Body of pancreas (tissue), 4 donors: Measurements from ENCODE around the gene C19orf25. TPM values are rescaled to one million over a fixed set of nuclear protein-coding genes. Genes with fewer than 3 reads are reported as not detected.

ENCODE experiments used
- ATAC-seq: fragments of 150-250 bp; one replicate; pipeline ENCODE4 v1.9.1; 2016
- DNase-seq, 4 donors: peaks; one replicate each; pipeline ENCODE4 v3.0.0-alpha.2; 2019
- H3K27ac ChIP-seq, 4 donors: fragments of 200-600 bp; sonication (generic); 1 replicate in 3 of 4; 2 replicates in 1 of 4; pipeline versions ENCODE4 v1.5.1 to v1.6.1; 2016 to 2019; ENCODE audit warnings: mild to moderate bottlenecking in 1 of 4, mixed read lengths in 1 of 4, moderate library complexity in 1 of 4
- H3K27me3 ChIP-seq, 2 donors: fragments of 200-600 bp; sonication (generic); one replicate each; pipeline ENCODE4 v1.6.0; 2016; ENCODE audit warnings: mild to moderate bottlenecking in 1 of 2
- H3K36me3 ChIP-seq, 2 donors: fragments of 200-600 bp; sonication (generic); replicated peaks in 1 of 2; 2 replicates each; pipeline ENCODE4 v1.5.1; 2016; ENCODE audit warnings: low read depth in 2 of 2; ENCODE audit not compliant: insufficient read depth in 1 of 2
- H3K4me1 ChIP-seq: fragments of 200-600 bp; sonication (generic); one replicate; pipeline ENCODE4 v1.6.0; 2016
- H3K4me3 ChIP-seq, 2 donors: fragments of 200-600 bp; sonication (generic); 1 replicate in 1 of 2; 2 replicates in 1 of 2; pipeline ENCODE4 v1.5.1; 2016 to 2019
- H3K9me3 ChIP-seq, 3 donors: fragments of 200-600 bp; sonication (generic); 1 replicate in 2 of 3; 2 replicates in 1 of 3; pipeline ENCODE4 v1.5.1; 2016
- CTCF ChIP-seq, 7 experiments: fragments of 450-650 bp in 4 of 7; fragments of 200-600 bp in 3 of 7; sonication (generic) in 3 of 7; IDR thresholded peaks; one replicate each; pipeline ENCODE4 v1.5.1; 2016 to 2019; ENCODE audit warnings: antibody characterized with exemption in 7 of 7
- POLR2A ChIP-seq, 3 donors: fragments of 450-650 bp; IDR thresholded peaks; one replicate each; pipeline ENCODE4 v1.6.1; 2016; ENCODE audit warnings: antibody characterized with exemption in 3 of 3, mild to moderate bottlenecking in 2 of 3
- WGBS, 2 donors: methylation state at CpG; one replicate each; pipeline ENCODE4 v1.1.5; 2017; 5-methylcytosine and 5-hydroxymethylcytosine counted together
- intact Hi-C: fragments of 100-400 bp; cut with DNase I; formaldehyde crosslinking; loops from one replicate; pipeline ENCODE4 v1.15.1; 2023
- total RNA-seq, 2 donors: library from RNA; depleted of rRNA; stranded (reverse); fragments of >200 nt; gene quantifications; one replicate each; pipeline ENCODE4 v1.1.0, GENCODE V29; 2016

The C19orf25 gene
- total RNA-seq, 2 donors from 2014 or later, result 26.7 to 31.4 TPM

- TF ChIP-seq CTCF (IDR thresholded peaks at IDR 0.05), result no peak
- no peak for TF ChIP-seq POLR2A (IDR thresholded peaks at IDR 0.05)
- H3K4me1 ChIP-seq, result peaks cover 11% of the 10 kb centered on the region
- intact Hi-C loops, result no loop called here
- no peaks in the 10 kb centered on the region for H3K36me3 ChIP-seq
- WGBS, 2 donors, result 49 to 70% methylated on average over 3 to 27 of the region's 31 CpGs
- ATAC-seq (no peak), DNase-seq (no peak)
- H3K9me3 ChIP-seq, result no peaks in the 10 kb centered on the region
- H3K27me3 ChIP-seq, result peaks cover 0 to 20% of the 10 kb centered on the region in 2 donors
- no peak overlapping the region for H3K4me3 ChIP-seq
- H3K27ac ChIP-seq, result no peak overlapping the region
Observed at GRCh38 chr19:1525343-1525742, 46.3 kb upstream of the C19orf25 start.

- Histone ChIP-seq H3K36me3 (no peaks in the 10 kb centered on the region), H3K27me3 (peaks cover 0 to 20% of the 10 kb centered on the region in 2 donors), H3K27ac (no peak overlapping the region), H3K4me3 (no peak overlapping the region), H3K9me3 (no peaks in the 10 kb centered on the region), H3K4me1 (peaks cover 11% of the 10 kb centered on the region)
- WGBS, 2 donors, result 46 to 51% methylated on average over 6 to 16 of the region's 17 CpGs
- intact Hi-C loops, result no loop called here
- no peak for DNase-seq
- TF ChIP-seq POLR2A (IDR thresholded peaks at IDR 0.05) (no peak), CTCF (IDR thresholded peaks at IDR 0.05) (no peak)
- ATAC-seq, result no peak
Observed at GRCh38 chr19:1524972-1525325, 45.9 kb upstream of the C19orf25 start.

GRCh38 chr19:1524287-1524971, 45.4 kb upstream of the C19orf25 start:
- Histone ChIP-seq H3K4me3 (no peak overlapping the region), H3K36me3 (no peaks in the 10 kb centered on the region), H3K27ac (no peak overlapping the region), H3K4me1 (peaks cover 11% of the 10 kb centered on the region), H3K9me3 (no peaks in the 10 kb centered on the region), H3K27me3 (peaks cover 0 to 20% of the 10 kb centered on the region in 2 donors)
- WGBS, 2 donors, result 10 to 53% methylated on average over 3 to 49 of the region's 49 CpGs
- DNase-seq (no peak), ATAC-seq (no peak)
- intact Hi-C loops, result no loop called here
- TF ChIP-seq CTCF (IDR thresholded peaks at IDR 0.05), result no peak
- TF ChIP-seq POLR2A (IDR thresholded peaks at IDR 0.05), result no peak

GRCh38 chr19:1523412-1524286, 44.6 kb upstream of the C19orf25 start, which contains the start of gene PLK5:
PLK5 (plus strand) TSS chr19:1524077; CDS start chr19:1526997, 2,920 bp downstream.
- intact Hi-C loops, result no loop called here
- Histone ChIP-seq H3K4me3 (no peak within 1 kb of the TSS), H3K36me3 (no peaks in the 10 kb centered on the region), H3K27me3 (peaks cover 0 to 20% of the 10 kb centered on the region in 2 donors), H3K4me1 (peaks cover 11% of the 10 kb centered on the region), H3K27ac (no peak within 1 kb of the TSS), H3K9me3 (no peaks in the 10 kb centered on the region)
- no peak for ATAC-seq
- TF ChIP-seq POLR2A (IDR thresholded peaks at IDR 0.05), result no peak
- peak in 1 of 7 experiments; percentile 28 for TF ChIP-seq CTCF (IDR thresholded peaks at IDR 0.05)
- no peak for DNase-seq
- WGBS, 2 donors, result 13 to 58% methylated on average over 8 to 54 of the region's 92 CpGs
